Uterus (tissue), 4 donors: ENCODE measurements around the gene CAMK1G. TPM values are rescaled to one million over a fixed set of nuclear protein-coding genes. Genes with fewer than 3 reads are reported as not detected.

Source experiments
- DNase-seq, 2 donors: peaks; one replicate each; pipeline ENCODE4 v3.0.0-alpha.2; 2019 to 2020
- H3K27ac ChIP-seq, 2 donors: fragments of 200-600 bp; sonication (generic); 1 replicate in 1 of 2; 2 replicates in 1 of 2; pipeline ENCODE4 v1.5.1; 2016 to 2018
- H3K27me3 ChIP-seq, 2 donors: fragments of 200-600 bp; sonication (generic); one replicate each; pipeline ENCODE4 v1.5.1; 2018 to 2019; ENCODE audit warnings: control low read depth in 1 of 2
- H3K36me3 ChIP-seq, 2 donors: fragments of 200-600 bp; sonication (generic); one replicate each; pipeline ENCODE4 v1.5.1; 2019; ENCODE audit warnings: control low read depth in 1 of 2
- H3K4me1 ChIP-seq, 2 donors: fragments of 200-600 bp; sonication (generic); one replicate each; pipeline ENCODE4 v1.5.1; 2018 to 2019; ENCODE audit warnings: control low read depth in 1 of 2
- H3K4me3 ChIP-seq, 2 donors: fragments of 200-600 bp; sonication (generic); 1 replicate in 1 of 2; 2 replicates in 1 of 2; pipeline ENCODE4 v1.5.1; 2018 to 2019; ENCODE audit warnings: mild to moderate bottlenecking in 1 of 2
- H3K9me3 ChIP-seq, 2 donors: fragments of 200-600 bp; sonication (generic); one replicate each; pipeline ENCODE4 v1.5.1; 2019; ENCODE audit warnings: control low read depth in 1 of 2
- CTCF ChIP-seq, 4 experiments: fragments of 200-600 bp in 2 of 4; fragments of 450-650 bp in 2 of 4; sonication (generic) in 2 of 4; IDR thresholded peaks; one replicate each; pipeline ENCODE4 v1.5.1; 2016 to 2019; ENCODE audit warnings: antibody characterized with exemption in 4 of 4, mild to moderate bottlenecking in 2 of 4, moderate library complexity in 1 of 4
- POLR2A ChIP-seq, 2 donors: fragments of 450-650 bp; IDR thresholded peaks; one replicate each; pipeline ENCODE4 v1.6.1; 2016; ENCODE audit warnings: antibody characterized with exemption in 2 of 2, mild to moderate bottlenecking in 1 of 2, moderate library complexity in 1 of 2
- intact Hi-C: fragments of 100-400 bp; cut with DNase I; formaldehyde crosslinking; loops from one replicate; pipeline ENCODE4 v1.15.1; 2023; ENCODE audit warnings: low total_unique reads
- total RNA-seq, 4 donors: library from RNA; depleted of rRNA in 3 of 4; stranded (reverse); fragments of >200 nt in 3 of 4; gene quantifications; one replicate each; pipeline versions ENCODE4 v1.1.0 to v1.2.4, GENCODE V29; 2014 to 2023
- donor health status: DM: yes; HTN: yes; CAD: no.

CAMK1G gene
- total RNA-seq, 4 donors from 2014 or later = 0.43 to 5.6 TPM; not detected in 2

GRCh38 chr1:209542585-209542984 is 40.9 kb upstream of the CAMK1G start:
- H3K4me3 ChIP-seq = no peak overlapping the region
- TF ChIP-seq CTCF (IDR thresholded peaks at IDR 0.05) (no peak), POLR2A (IDR thresholded peaks at IDR 0.05) (no peak)
- H3K4me1 ChIP-seq = no peaks in the 10 kb centered on the region
- no peaks in the 10 kb centered on the region for H3K9me3 ChIP-seq
- H3K27me3 ChIP-seq = no peaks in the 10 kb centered on the region
- H3K36me3 ChIP-seq = no peaks in the 10 kb centered on the region
- no peak for DNase-seq
- intact Hi-C loops = no loop called here
- H3K27ac ChIP-seq = no peak overlapping the region

- no peak overlapping the region for H3K4me3 ChIP-seq
- no peak overlapping the region for H3K27ac ChIP-seq
- H3K4me1 ChIP-seq = no peaks in the 10 kb centered on the region
- TF ChIP-seq POLR2A (IDR thresholded peaks at IDR 0.05) (no peak), CTCF (IDR thresholded peaks at IDR 0.05) (no peak)
- H3K27me3 ChIP-seq = no peaks in the 10 kb centered on the region
- no peaks in the 10 kb centered on the region for H3K36me3 ChIP-seq
- intact Hi-C loops = no loop called here
- DNase-seq = no peak
- H3K9me3 ChIP-seq = no peaks in the 10 kb centered on the region
These were observed 39.4 kb upstream of the CAMK1G start for GRCh38 chr1:209544098-209544497.

GRCh38 chr1:209545423-209545822 is 38.1 kb upstream of the CAMK1G start:
- H3K4me3 ChIP-seq = no peak overlapping the region
- H3K27me3 ChIP-seq = no peaks in the 10 kb centered on the region
- H3K36me3 ChIP-seq = no peaks in the 10 kb centered on the region
- H3K9me3 ChIP-seq = no peaks in the 10 kb centered on the region
- TF ChIP-seq POLR2A (IDR thresholded peaks at IDR 0.05) (no peak), CTCF (IDR thresholded peaks at IDR 0.05) (no peak)
- H3K4me1 ChIP-seq = no peaks in the 10 kb centered on the region
- DNase-seq = no peak
- no peak overlapping the region for H3K27ac ChIP-seq
- intact Hi-C loops = no loop called here

- H3K9me3 ChIP-seq = no peaks in the 10 kb centered on the region
- H3K27ac ChIP-seq = no peak overlapping the region
- H3K27me3 ChIP-seq = no peaks in the 10 kb centered on the region
- no peak for DNase-seq
- no peaks in the 10 kb centered on the region for H3K36me3 ChIP-seq
- intact Hi-C loops = no loop called here
- no peak overlapping the region for H3K4me3 ChIP-seq
- TF ChIP-seq POLR2A (IDR thresholded peaks at IDR 0.05) (no peak), CTCF (IDR thresholded peaks at IDR 0.05) (no peak)
- H3K4me1 ChIP-seq = no peaks in the 10 kb centered on the region
These were observed 37.0 kb upstream of the CAMK1G start for GRCh38 chr1:209546390-209547085.

- DNase-seq = no peak
- Histone ChIP-seq H3K27ac (no peak overlapping the region), H3K4me1 (no peaks in the 10 kb centered on the region), H3K27me3 (no peaks in the 10 kb centered on the region), H3K36me3 (no peaks in the 10 kb centered on the region), H3K4me3 (no peak overlapping the region), H3K9me3 (no peaks in the 10 kb centered on the region)
- intact Hi-C loops = no loop called here
- TF ChIP-seq POLR2A (IDR thresholded peaks at IDR 0.05) (no peak), CTCF (IDR thresholded peaks at IDR 0.05) (no peak)
These were observed 35.9 kb upstream of the CAMK1G start for GRCh38 chr1:209547626-209548025.
